ENCODE data around the gene NUCB2. TPM values are rescaled to one million over a fixed set of nuclear protein-coding genes. Genes with fewer than 3 reads are reported as not detected.

The NUCB2 gene
- total and polyA plus RNA-seq, 2 of the 13 experiments (the other 11 are each of a cell fraction or from before 2014, with no cell fraction given): 54.2 to 82.4 TPM

DNA sequence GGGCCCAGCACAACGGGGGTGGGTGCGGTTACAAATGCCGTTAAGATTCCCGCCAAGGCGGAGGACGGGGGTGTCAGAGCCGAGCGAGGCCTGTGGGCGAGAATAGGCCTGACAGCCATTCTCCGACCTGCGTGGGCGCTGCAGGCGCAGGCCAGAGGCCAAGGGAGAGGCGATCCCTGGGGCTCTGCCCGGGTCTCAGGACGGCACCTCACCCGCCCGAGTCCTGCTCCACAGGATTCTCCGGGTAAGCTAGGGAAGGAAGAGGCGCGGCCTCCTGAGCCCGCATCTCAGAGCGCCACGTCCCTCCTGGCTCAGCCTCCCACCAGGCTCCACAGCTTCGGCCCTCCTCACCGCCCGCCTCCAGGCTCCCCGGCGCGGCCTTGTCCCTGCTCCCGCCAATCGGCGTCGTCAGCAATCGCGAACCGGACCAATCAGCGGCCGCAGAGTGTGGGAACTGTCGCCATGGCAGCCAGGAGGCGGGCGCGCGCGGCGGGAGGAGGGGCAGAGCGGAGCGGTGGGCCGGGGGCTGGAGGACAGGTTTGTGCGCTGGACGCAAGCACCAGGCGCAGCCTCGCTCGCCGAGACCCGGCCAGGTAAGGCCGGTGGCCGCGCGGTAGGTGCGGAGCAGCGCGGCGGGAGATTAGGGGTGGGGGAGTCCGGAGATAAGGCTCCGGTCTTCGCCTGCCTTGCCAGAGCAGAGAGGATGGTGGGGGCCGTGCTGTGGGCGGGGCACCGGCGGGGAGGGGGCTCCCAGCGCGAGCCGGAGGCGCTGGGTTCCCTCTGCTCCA, at the start of gene NUCB2 (continued):
- TF ChIP-seq KLF9 (CRISPR knock-in tag; IDR thresholded peaks at IDR 0.05; ENCODE audit: low read depth): no peak
- TF ChIP-seq ZFP90 (CRISPR knock-in tag; IDR thresholded peaks at IDR 0.05; ENCODE audit: borderline replicate concordance): peak; percentile 81; the same call in 1 of the 2 replicates
- no peak for TF ChIP-seq KLF11 (CRISPR knock-in tag; IDR thresholded peaks at IDR 0.05)
- TF ChIP-seq ZNF331 (CRISPR knock-in tag; IDR thresholded peaks at IDR 0.05): 0 out of 2 replicates have a peak, but pooled peaks have one; percentile 9
- TF ChIP-seq, protein P1, sequence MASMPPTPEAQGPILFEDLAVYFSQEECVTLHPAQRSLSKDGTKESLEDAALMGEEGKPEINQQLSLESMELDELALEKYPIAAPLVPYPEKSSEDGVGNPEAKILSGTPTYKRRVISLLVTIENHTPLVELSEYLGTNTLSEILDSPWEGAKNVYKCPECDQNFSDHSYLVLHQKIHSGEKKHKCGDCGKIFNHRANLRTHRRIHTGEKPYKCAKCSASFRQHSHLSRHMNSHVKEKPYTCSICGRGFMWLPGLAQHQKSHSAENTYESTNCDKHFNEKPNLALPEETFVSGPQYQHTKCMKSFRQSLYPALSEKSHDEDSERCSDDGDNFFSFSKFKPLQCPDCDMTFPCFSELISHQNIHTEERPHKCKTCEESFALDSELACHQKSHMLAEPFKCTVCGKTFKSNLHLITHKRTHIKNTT (CRISPR knock-in tag; IDR thresholded peaks at IDR 0.05): no peak
- TF ChIP-seq ZSCAN22 (CRISPR knock-in tag; IDR thresholded peaks at IDR 0.05): no peak
- TF ChIP-seq ARNT (IDR thresholded peaks at IDR 0.05): no peak
- TF ChIP-seq, protein P2, sequence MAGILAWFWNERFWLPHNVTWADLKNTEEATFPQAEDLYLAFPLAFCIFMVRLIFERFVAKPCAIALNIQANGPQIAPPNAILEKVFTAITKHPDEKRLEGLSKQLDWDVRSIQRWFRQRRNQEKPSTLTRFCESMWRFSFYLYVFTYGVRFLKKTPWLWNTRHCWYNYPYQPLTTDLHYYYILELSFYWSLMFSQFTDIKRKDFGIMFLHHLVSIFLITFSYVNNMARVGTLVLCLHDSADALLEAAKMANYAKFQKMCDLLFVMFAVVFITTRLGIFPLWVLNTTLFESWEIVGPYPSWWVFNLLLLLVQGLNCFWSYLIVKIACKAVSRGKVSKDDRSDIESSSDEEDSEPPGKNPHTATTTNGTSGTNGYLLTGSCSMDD (CRISPR knock-in tag; IDR thresholded peaks at IDR 0.05): no peak
- TF ChIP-seq RFX5 (IDR thresholded peaks at IDR 0.05; ENCODE audit: low read depth, low read length): no peak
- 0 out of 2 replicates have a peak, but pooled peaks have one; percentile 19 for TF ChIP-seq ZKSCAN8 (CRISPR knock-in tag; IDR thresholded peaks at IDR 0.05; ENCODE audit: borderline replicate concordance)
- no peak for TF ChIP-seq SIX1 (CRISPR knock-in tag; IDR thresholded peaks at IDR 0.05; ENCODE audit: borderline replicate concordance)
- no peak for TF ChIP-seq GTF3A (CRISPR knock-in tag; conservative IDR thresholded peaks at IDR 0.05)
- peak; percentile 24; the same call in 1 of the 2 replicates for TF ChIP-seq ZBTB20 (CRISPR knock-in tag; IDR thresholded peaks at IDR 0.05; ENCODE audit: borderline replicate concordance, low read depth)
- TF ChIP-seq SMAD3 (CRISPR knock-in tag; IDR thresholded peaks at IDR 0.05): no peak
- TF ChIP-seq ZNF619 (CRISPR knock-in tag; IDR thresholded peaks at IDR 0.05): no peak
- TF ChIP-seq SP2 (CRISPR knock-in tag; IDR thresholded peaks at IDR 0.05): peak; percentile 98
- no peak; the same call in 1 of the 2 replicates for TF ChIP-seq ZNF772 (CRISPR knock-in tag; IDR thresholded peaks at IDR 0.05)
- no peak for TF ChIP-seq SRSF9 (IDR thresholded peaks at IDR 0.05; ENCODE audit: borderline replicate concordance, insufficient read depth, low read depth, low read length, poor library complexity, severe bottlenecking)
- TF ChIP-seq ZNF256 (CRISPR knock-in tag; conservative IDR thresholded peaks at IDR 0.05): no peak
- no peak for TF ChIP-seq NBN (conservative IDR thresholded peaks at IDR 0.05)
- TF ChIP-seq ZFYVE20 (CRISPR knock-in tag; IDR thresholded peaks at IDR 0.05; ENCODE audit: borderline replicate concordance, low read depth): no peak
- no peak for TF ChIP-seq NFIC (IDR thresholded peaks at IDR 0.05; ENCODE audit: low read length)
- no peak; the same call in 1 of the 2 replicates for TF ChIP-seq EEA1 (CRISPR knock-in tag; IDR thresholded peaks at IDR 0.05; ENCODE audit: borderline replicate concordance)
- TF ChIP-seq NR3C1 (CRISPR knock-in tag; IDR thresholded peaks at IDR 0.05): no peak
- TF ChIP-seq HMG20B (CRISPR knock-in tag; conservative IDR thresholded peaks at IDR 0.05): no peak
- TF ChIP-seq ZNF510 (CRISPR knock-in tag; IDR thresholded peaks at IDR 0.05; ENCODE audit: low read depth): 0 out of 2 replicates have a peak, but pooled peaks have one; percentile 43
- no peak for TF ChIP-seq CCAR2 (optimal IDR thresholded peaks at IDR 0.05; ENCODE audit: low read depth, low read length)
- no peak for TF ChIP-seq NFIB (CRISPR knock-in tag; IDR thresholded peaks at IDR 0.05; ENCODE audit: borderline replicate concordance)
- TF ChIP-seq, protein P3, sequence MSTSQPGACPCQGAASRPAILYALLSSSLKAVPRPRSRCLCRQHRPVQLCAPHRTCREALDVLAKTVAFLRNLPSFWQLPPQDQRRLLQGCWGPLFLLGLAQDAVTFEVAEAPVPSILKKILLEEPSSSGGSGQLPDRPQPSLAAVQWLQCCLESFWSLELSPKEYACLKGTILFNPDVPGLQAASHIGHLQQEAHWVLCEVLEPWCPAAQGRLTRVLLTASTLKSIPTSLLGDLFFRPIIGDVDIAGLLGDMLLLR (CRISPR knock-in tag; IDR thresholded peaks at IDR 0.05): no peak
- TF ChIP-seq, protein P4, sequence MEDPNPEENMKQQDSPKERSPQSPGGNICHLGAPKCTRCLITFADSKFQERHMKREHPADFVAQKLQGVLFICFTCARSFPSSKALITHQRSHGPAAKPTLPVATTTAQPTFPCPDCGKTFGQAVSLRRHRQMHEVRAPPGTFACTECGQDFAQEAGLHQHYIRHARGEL (CRISPR knock-in tag; IDR thresholded peaks at IDR 0.05): 0 out of 2 replicates have a peak, but pooled peaks have one; percentile 25
